GM23338 (cell line): Measurements from ENCODE around the gene SV2A. TPM values are rescaled to one million over a fixed set of nuclear protein-coding genes. Genes with fewer than 3 reads are reported as not detected.

ENCODE experiments used
- ATAC-seq: fragments of 200-7000 bp; cut with Tn5 transposase; 3 replicates; pipeline ENCODE4 v1.9.1; 2020
- DNase-seq: peaks from one replicate; pipeline ENCODE4 v3.0.0-alpha.2; 2015; ENCODE audit warnings: low spot score
- H2AFZ ChIP-seq: fragments of 200-600 bp; sonication (generic); 2 replicates; pipeline ENCODE4 v1.8.0; 2016; ENCODE audit warnings: antibody characterized with exemption, mild to moderate bottlenecking, moderate library complexity
- H3F3A ChIP-seq: fragments of 200-600 bp; sonication (generic); replicated peaks from 2 replicates; pipeline ENCODE4 v1.8.0; 2017; ENCODE audit warnings: antibody characterized with exemption, mixed run types, low read depth
- H3K27ac ChIP-seq: fragments of 200-600 bp; sonication (generic); 2 replicates; pipeline ENCODE4 v1.6.1; 2016; ENCODE audit warnings: low read depth
- H3K27me3 ChIP-seq: fragments of 200-600 bp; sonication (generic); 2 replicates; pipeline ENCODE4 v1.8.0; 2016; ENCODE audit warnings: mild to moderate bottlenecking, mixed run types, moderate library complexity; ENCODE audit not compliant: insufficient read depth
- H3K36me3 ChIP-seq: fragments of 200-600 bp; sonication (generic); 2 replicates; pipeline ENCODE4 v1.8.0; 2016; ENCODE audit warnings: mild to moderate bottlenecking; ENCODE audit not compliant: insufficient read depth
- H3K4me1 ChIP-seq: fragments of 200-600 bp; sonication (generic); 2 replicates; pipeline ENCODE4 v1.8.0; 2016; ENCODE audit warnings: mild to moderate bottlenecking, moderate library complexity; ENCODE audit not compliant: insufficient read depth
- H3K4me2 ChIP-seq: fragments of 200-600 bp; sonication (generic); 2 replicates; pipeline ENCODE4 v1.7.1; 2017; ENCODE audit warnings: mixed run types
- H3K4me3 ChIP-seq: fragments of 200-600 bp; sonication (generic); 2 replicates; pipeline ENCODE4 v1.6.1; 2016; ENCODE audit warnings: mixed run types
- H3K79me2 ChIP-seq: fragments of 200-600 bp; sonication (generic); replicated peaks from 2 replicates; pipeline ENCODE4 v1.8.0; 2017; ENCODE audit warnings: mild to moderate bottlenecking; ENCODE audit not compliant: insufficient read depth
- H3K9me2 ChIP-seq: fragments of 200-600 bp; sonication (generic); 2 replicates; pipeline ENCODE4 v1.8.0; 2017; ENCODE audit not compliant: insufficient read depth
- H4K20me1 ChIP-seq: fragments of 200-600 bp; sonication (generic); replicated peaks from 2 replicates; pipeline ENCODE4 v1.8.0; 2017; ENCODE audit warnings: mild to moderate bottlenecking; ENCODE audit not compliant: insufficient read depth
- H3K27ac Mint-ChIP-seq: 2 replicates; pipeline ENCODE4 v1.8.0; 2020; ENCODE audit warnings: inconsistent platforms, mild to moderate bottlenecking, moderate library complexity, mixed read lengths
- H3K27me3 Mint-ChIP-seq: 3 replicates; pipeline ENCODE4 v1.8.0; 2022; ENCODE audit warnings: low read depth, mild to moderate bottlenecking, moderate library complexity, mixed read lengths, inconsistent platforms; ENCODE audit not compliant: insufficient read depth, poor library complexity
- H3K36me3 Mint-ChIP-seq: 3 replicates; pipeline ENCODE4 v1.8.0; 2021; ENCODE audit warnings: low read depth, mild to moderate bottlenecking, inconsistent platforms, moderate library complexity, mixed read lengths
- H3K4me1 Mint-ChIP-seq: 3 replicates; pipeline ENCODE4 v1.8.0; 2020; ENCODE audit warnings: mild to moderate bottlenecking, inconsistent platforms, mixed read lengths
- H3K4me3 Mint-ChIP-seq: 3 replicates; pipeline ENCODE4 v1.8.0; 2021; ENCODE audit warnings: moderate library complexity, mild to moderate bottlenecking, inconsistent platforms, mixed read lengths
- H3K9me3 Mint-ChIP-seq: 3 replicates; pipeline ENCODE4 v1.8.0; 2020; ENCODE audit warnings: moderate library complexity, mild to moderate bottlenecking, inconsistent platforms, mixed read lengths
- EZH2 ChIP-seq: fragments of 200-600 bp; sonication (generic); IDR thresholded peaks from one replicate; pipeline ENCODE4 v1.8.0; 2017; ENCODE audit warnings: antibody characterized with exemption, mild to moderate bottlenecking, low read depth; ENCODE audit not compliant: unreplicated experiment
- EZH2phosphoT487 ChIP-seq: fragments of 200-600 bp; sonication (generic); IDR thresholded peaks from one replicate; pipeline ENCODE4 v1.8.1; 2018; ENCODE audit warnings: antibody characterized with exemption; ENCODE audit not compliant: unreplicated experiment
- NANOG ChIP-seq: IDR thresholded peaks from 2 replicates; pipeline ENCODE4 v1.6.1; 2016; ENCODE audit warnings: antibody characterized with exemption, borderline replicate concordance
- POLR2AphosphoS5 ChIP-seq: IDR thresholded peaks from 2 replicates; pipeline ENCODE4 v1.6.1; 2016; ENCODE audit warnings: antibody characterized with exemption, low read depth
- STAT1 ChIP-seq: IDR thresholded peaks from one replicate; pipeline ENCODE4 v1.6.1; 2016; ENCODE audit warnings: antibody characterized with exemption; ENCODE audit not compliant: unreplicated experiment
- ZNF114 ChIP-seq: fragments of 250-450 bp; sonication (Bioruptor Pico); IDR thresholded peaks from 2 replicates; pipeline ENCODE4 v1.5.0; 2020; ENCODE audit warnings: mild to moderate bottlenecking, moderate library complexity
- ZNF331 ChIP-seq: fragments of 250-450 bp; sonication (Bioruptor Pico); IDR thresholded peaks from 2 replicates; pipeline ENCODE4 v1.5.0; 2020; ENCODE audit warnings: low read depth, mild to moderate bottlenecking, moderate library complexity
- polyA plus RNA-seq: library from polyadenylated mRNA; unstranded; fragments of >200 nt; fragmentation: Nextera tagmentation; extraction: Ambion mirVana; gene quantifications from 2 replicates; pipeline ENCODE4 v1.2.1, GENCODE V29; 2016
- total RNA-seq: library from RNA; depleted of rRNA; stranded (reverse); fragments of >200 nt; shearing (Covaris generic); gene quantifications from 2 replicates; pipeline ENCODE4 v1.2.3, GENCODE V29; 2014
- TF ChIP-seq, protein P1 (sequence below), 2 experiments: fragments of 200-600 bp in 1 of 2; sonication (generic) in 1 of 2; conservative IDR thresholded peaks; 2 replicates each; pipeline versions ENCODE4 v1.5.1 to v1.6.1; 2016 to 2017; ENCODE audit warnings: antibody characterized with exemption in 2 of 2, low read depth in 2 of 2, mild to moderate bottlenecking in 2 of 2, moderate library complexity in 1 of 2
- TF ChIP-seq, protein P2 (sequence below): IDR thresholded peaks from 2 replicates; pipeline ENCODE4 v1.6.1; 2016; ENCODE audit warnings: antibody characterized with exemption
- TF ChIP-seq, protein P3 (sequence below): fragments of 250-450 bp; sonication (Bioruptor Pico); IDR thresholded peaks from 2 replicates; pipeline ENCODE4 v1.5.0; 2020; ENCODE audit warnings: mild to moderate bottlenecking, moderate library complexity
- TF ChIP-seq, protein P4 (sequence below): IDR thresholded peaks from one replicate; pipeline ENCODE4 v1.6.1; 2018; ENCODE audit warnings: antibody characterized with exemption; ENCODE audit not compliant: unreplicated experiment

The SV2A gene
- total and polyA plus RNA-seq, 2 experiments from 2014 or later, result 17.8 to 41.7 TPM

DNA sequence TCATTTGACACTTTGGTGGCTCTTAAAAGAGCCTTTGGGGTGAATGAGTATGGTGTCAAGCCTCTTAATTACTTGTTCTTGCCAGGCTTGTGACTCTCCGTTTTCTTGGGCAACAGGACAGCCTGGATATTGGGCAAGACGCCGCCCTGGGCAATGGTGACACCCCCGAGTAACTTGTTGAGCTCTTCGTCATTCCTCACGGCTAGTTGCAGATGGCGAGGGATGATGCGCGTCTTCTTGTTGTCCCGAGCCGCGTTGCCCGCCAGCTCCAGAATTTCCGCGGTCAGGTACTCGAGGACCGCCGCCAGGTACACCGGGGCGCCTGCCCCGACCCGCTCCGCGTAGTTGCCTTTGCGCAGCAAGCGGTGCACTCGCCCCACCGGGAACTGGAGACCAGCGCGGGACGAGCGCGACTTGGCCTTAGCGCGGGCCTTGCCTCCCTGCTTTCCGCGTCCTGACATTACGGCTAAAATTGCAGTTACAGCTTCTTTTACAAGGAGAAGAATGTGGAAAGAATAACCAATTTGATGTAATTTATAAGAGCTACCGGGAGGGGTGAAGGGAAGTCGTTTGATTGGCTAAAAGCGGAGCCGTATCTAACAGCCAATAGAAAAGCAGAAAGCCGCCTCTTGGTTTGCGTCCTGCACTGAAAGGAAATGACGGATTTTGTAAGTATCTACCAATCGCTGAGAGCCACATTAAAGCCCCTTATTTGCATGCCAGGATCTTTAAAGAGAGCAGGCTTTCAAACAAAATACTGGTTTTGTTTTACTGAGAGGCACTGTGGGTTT, 30.0 kb downstream of the SV2A start:
- DNase-seq, result peak; percentile 98
- peak overlapping the region; percentile 92 for H3K4me2 ChIP-seq
- Mint-ChIP-seq H3K36me3 (no peaks in the 10 kb centered on the region), H3K9me3 (no peaks in the 10 kb centered on the region), H3K4me1 (peaks cover 7% of the 10 kb centered on the region; the same call in 2 of the 3 replicates), H3K27ac (no peak overlapping the region), H3K4me3 (no peak overlapping the region), H3K27me3 (peaks cover 3% of the 10 kb centered on the region)
- peak; percentile 90 for TF ChIP-seq POLR2AphosphoS5
- TF ChIP-seq, protein P1, sequence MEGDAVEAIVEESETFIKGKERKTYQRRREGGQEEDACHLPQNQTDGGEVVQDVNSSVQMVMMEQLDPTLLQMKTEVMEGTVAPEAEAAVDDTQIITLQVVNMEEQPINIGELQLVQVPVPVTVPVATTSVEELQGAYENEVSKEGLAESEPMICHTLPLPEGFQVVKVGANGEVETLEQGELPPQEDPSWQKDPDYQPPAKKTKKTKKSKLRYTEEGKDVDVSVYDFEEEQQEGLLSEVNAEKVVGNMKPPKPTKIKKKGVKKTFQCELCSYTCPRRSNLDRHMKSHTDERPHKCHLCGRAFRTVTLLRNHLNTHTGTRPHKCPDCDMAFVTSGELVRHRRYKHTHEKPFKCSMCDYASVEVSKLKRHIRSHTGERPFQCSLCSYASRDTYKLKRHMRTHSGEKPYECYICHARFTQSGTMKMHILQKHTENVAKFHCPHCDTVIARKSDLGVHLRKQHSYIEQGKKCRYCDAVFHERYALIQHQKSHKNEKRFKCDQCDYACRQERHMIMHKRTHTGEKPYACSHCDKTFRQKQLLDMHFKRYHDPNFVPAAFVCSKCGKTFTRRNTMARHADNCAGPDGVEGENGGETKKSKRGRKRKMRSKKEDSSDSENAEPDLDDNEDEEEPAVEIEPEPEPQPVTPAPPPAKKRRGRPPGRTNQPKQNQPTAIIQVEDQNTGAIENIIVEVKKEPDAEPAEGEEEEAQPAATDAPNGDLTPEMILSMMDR (conservative IDR thresholded peaks at IDR 0.05; ENCODE audit: low read depth in 2 of 2), result no peak
- TF ChIP-seq, protein P2, sequence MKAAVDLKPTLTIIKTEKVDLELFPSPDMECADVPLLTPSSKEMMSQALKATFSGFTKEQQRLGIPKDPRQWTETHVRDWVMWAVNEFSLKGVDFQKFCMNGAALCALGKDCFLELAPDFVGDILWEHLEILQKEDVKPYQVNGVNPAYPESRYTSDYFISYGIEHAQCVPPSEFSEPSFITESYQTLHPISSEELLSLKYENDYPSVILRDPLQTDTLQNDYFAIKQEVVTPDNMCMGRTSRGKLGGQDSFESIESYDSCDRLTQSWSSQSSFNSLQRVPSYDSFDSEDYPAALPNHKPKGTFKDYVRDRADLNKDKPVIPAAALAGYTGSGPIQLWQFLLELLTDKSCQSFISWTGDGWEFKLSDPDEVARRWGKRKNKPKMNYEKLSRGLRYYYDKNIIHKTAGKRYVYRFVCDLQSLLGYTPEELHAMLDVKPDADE, result 0 out of 2 replicates have a peak, but pooled peaks have one; percentile 18
- no peak for TF ChIP-seq STAT1
- TF ChIP-seq NANOG, result no peak
- no peak for TF ChIP-seq ZNF114 (CRISPR knock-in tag)
- no peak for TF ChIP-seq EZH2phosphoT487
- no peak for TF ChIP-seq EZH2
- TF ChIP-seq ZNF331 (CRISPR knock-in tag), result no peak
- TF ChIP-seq, protein P3, sequence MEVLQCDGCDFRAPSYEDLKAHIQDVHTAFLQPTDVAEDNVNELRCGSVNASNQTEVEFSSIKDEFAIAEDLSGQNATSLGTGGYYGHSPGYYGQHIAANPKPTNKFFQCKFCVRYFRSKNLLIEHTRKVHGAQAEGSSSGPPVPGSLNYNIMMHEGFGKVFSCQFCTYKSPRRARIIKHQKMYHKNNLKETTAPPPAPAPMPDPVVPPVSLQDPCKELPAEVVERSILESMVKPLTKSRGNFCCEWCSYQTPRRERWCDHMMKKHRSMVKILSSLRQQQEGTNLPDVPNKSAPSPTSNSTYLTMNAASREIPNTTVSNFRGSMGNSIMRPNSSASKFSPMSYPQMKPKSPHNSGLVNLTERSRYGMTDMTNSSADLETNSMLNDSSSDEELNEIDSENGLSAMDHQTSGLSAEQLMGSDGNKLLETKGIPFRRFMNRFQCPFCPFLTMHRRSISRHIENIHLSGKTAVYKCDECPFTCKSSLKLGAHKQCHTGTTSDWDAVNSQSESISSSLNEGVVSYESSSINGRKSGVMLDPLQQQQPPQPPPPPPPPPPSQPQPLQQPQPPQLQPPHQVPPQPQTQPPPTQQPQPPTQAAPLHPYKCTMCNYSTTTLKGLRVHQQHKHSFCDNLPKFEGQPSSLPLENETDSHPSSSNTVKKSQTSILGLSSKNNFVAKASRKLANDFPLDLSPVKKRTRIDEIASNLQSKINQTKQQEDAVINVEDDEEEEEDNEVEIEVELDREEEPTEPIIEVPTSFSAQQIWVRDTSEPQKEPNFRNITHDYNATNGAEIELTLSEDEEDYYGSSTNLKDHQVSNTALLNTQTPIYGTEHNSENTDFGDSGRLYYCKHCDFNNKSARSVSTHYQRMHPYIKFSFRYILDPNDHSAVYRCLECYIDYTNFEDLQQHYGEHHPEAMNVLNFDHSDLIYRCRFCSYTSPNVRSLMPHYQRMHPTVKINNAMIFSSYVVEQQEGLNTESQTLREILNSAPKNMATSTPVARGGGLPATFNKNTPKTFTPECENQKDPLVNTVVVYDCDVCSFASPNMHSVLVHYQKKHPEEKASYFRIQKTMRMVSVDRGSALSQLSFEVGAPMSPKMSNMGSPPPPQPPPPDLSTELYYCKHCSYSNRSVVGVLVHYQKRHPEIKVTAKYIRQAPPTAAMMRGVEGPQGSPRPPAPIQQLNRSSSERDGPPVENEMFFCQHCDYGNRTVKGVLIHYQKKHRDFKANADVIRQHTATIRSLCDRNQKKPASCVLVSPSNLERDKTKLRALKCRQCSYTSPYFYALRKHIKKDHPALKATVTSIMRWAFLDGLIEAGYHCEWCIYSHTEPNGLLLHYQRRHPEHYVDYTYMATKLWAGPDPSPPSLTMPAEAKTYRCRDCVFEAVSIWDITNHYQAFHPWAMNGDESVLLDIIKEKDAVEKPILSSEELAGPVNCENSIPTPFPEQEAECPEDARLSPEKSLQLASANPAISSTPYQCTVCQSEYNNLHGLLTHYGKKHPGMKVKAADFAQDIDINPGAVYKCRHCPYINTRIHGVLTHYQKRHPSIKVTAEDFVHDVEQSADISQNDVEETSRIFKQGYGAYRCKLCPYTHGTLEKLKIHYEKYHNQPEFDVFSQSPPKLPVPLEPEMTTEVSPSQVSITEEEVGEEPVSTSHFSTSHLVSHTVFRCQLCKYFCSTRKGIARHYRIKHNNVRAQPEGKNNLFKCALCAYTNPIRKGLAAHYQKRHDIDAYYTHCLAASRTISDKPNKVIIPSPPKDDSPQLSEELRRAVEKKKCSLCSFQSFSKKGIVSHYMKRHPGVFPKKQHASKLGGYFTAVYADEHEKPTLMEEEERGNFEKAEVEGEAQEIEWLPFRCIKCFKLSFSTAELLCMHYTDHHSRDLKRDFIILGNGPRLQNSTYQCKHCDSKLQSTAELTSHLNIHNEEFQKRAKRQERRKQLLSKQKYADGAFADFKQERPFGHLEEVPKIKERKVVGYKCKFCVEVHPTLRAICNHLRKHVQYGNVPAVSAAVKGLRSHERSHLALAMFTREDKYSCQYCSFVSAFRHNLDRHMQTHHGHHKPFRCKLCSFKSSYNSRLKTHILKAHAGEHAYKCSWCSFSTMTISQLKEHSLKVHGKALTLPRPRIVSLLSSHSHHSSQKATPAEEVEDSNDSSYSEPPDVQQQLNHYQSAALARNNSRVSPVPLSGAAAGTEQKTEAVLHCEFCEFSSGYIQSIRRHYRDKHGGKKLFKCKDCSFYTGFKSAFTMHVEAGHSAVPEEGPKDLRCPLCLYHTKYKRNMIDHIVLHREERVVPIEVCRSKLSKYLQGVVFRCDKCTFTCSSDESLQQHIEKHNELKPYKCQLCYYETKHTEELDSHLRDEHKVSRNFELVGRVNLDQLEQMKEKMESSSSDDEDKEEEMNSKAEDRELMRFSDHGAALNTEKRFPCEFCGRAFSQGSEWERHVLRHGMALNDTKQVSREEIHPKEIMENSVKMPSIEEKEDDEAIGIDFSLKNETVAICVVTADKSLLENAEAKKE (CRISPR knock-in tag), result no peak
- TF ChIP-seq, protein P4, sequence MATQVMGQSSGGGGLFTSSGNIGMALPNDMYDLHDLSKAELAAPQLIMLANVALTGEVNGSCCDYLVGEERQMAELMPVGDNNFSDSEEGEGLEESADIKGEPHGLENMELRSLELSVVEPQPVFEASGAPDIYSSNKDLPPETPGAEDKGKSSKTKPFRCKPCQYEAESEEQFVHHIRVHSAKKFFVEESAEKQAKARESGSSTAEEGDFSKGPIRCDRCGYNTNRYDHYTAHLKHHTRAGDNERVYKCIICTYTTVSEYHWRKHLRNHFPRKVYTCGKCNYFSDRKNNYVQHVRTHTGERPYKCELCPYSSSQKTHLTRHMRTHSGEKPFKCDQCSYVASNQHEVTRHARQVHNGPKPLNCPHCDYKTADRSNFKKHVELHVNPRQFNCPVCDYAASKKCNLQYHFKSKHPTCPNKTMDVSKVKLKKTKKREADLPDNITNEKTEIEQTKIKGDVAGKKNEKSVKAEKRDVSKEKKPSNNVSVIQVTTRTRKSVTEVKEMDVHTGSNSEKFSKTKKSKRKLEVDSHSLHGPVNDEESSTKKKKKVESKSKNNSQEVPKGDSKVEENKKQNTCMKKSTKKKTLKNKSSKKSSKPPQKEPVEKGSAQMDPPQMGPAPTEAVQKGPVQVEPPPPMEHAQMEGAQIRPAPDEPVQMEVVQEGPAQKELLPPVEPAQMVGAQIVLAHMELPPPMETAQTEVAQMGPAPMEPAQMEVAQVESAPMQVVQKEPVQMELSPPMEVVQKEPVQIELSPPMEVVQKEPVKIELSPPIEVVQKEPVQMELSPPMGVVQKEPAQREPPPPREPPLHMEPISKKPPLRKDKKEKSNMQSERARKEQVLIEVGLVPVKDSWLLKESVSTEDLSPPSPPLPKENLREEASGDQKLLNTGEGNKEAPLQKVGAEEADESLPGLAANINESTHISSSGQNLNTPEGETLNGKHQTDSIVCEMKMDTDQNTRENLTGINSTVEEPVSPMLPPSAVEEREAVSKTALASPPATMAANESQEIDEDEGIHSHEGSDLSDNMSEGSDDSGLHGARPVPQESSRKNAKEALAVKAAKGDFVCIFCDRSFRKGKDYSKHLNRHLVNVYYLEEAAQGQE, result no peak
- H3K4me3 ChIP-seq, result peak overlapping the region; percentile 81
- H3K79me2 ChIP-seq, result 0 out of 2 replicates have a peak, but pooled peaks cover 7% of the 10 kb centered on the region
- ATAC-seq, result peak; percentile 55
- no peaks in the 10 kb centered on the region for H4K20me1 ChIP-seq
- no peaks in the 10 kb centered on the region for H3K36me3 ChIP-seq
- H3K27ac ChIP-seq, result peak overlapping the region; percentile 100
- no peaks in the 10 kb centered on the region for H3K27me3 ChIP-seq
- no peaks in the 10 kb centered on the region for H3K9me2 ChIP-seq
- no peak overlapping the region for H2AFZ ChIP-seq
- peaks cover 3% of the 10 kb centered on the region; the same call in 1 of the 2 replicates for H3K4me1 ChIP-seq
- H3F3A ChIP-seq, result peaks cover 12% of the 10 kb centered on the region; the same call in 1 of the 2 replicates
